ENCODE data around the gene FBXO38.

Gene FBXO38

GRCh38 chr5:148383564-148384379, at the start of gene FBXO38:
FBXO38 (plus strand) TSS chr5:148383958; CDS start chr5:148394777, 10,819 bp downstream.
- peak; percentile 98 for DNase-seq

GRCh38 chr5:148335259-148335658, 48.5 kb upstream of the FBXO38 start, which contains the start of gene SPINK9:
SPINK9 (plus strand) TSS chr5:148335559; CDS start chr5:148335614, 55 bp downstream.
- DNase-seq = no peak

- DNase-seq = peak; percentile 69
These were observed 46.9 kb upstream of the FBXO38 start for GRCh38 chr5:148336704-148337435.

GRCh38 chr5:148342371-148343045, 41.2 kb upstream of the FBXO38 start:
- DNase-seq = no peak

GRCh38 chr5:148343046-148343407, 40.7 kb upstream of the FBXO38 start:
- peak; percentile 43 for DNase-seq

GRCh38 chr5:148343603-148344487, 39.9 kb upstream of the FBXO38 start:
- peak; percentile 82 for DNase-seq

- no peak for DNase-seq
These were observed 36.1 kb upstream of the FBXO38 start for GRCh38 chr5:148347706-148348105.

- no peak for DNase-seq
These were observed 31.1 kb upstream of the FBXO38 start for GRCh38 chr5:148352696-148353095.

GRCh38 chr5:148353634-148354033, 30.1 kb upstream of the FBXO38 start:
- DNase-seq = peak; percentile 35

GRCh38 chr5:148364343-148364742, 19.4 kb upstream of the FBXO38 start:
- no peak for DNase-seq

- DNase-seq = no peak
These were observed 15.5 kb upstream of the FBXO38 start for GRCh38 chr5:148368299-148368698.

GRCh38 chr5:148372166-148372725, 11.5 kb upstream of the FBXO38 start:
- DNase-seq = peak; percentile 7

GRCh38 chr5:148372893-148373292, 10.9 kb upstream of the FBXO38 start:
- DNase-seq = no peak

- peak; percentile 84 for DNase-seq
These were observed 8.9 kb upstream of the FBXO38 start for GRCh38 chr5:148374690-148375360.

GRCh38 chr5:148376198-148376597, 7.6 kb upstream of the FBXO38 start:
- no peak for DNase-seq

GRCh38 chr5:148378670-148379069, 5.1 kb upstream of the FBXO38 start:
- no peak for DNase-seq

GRCh38 chr5:148379340-148379739, 4.4 kb upstream of the FBXO38 start:
- no peak for DNase-seq

GRCh38 chr5:148381906-148382305, 1.9 kb upstream of the FBXO38 start:
- no peak for DNase-seq

GRCh38 chr5:148382961-148383360, 797 bp upstream of the FBXO38 start:
- DNase-seq = no peak

- DNase-seq = no peak
These were observed 601 bp downstream of the FBXO38 start for GRCh38 chr5:148384380-148384737.

- DNase-seq = no peak
These were observed 1.3 kb downstream of the FBXO38 start for GRCh38 chr5:148385094-148385493.

GRCh38 chr5:148386041-148386440, 2.3 kb downstream of the FBXO38 start:
- DNase-seq = no peak

All from OCI-M1 (cell line).